ENCODE measurements around the gene NRG3.

DNA sequence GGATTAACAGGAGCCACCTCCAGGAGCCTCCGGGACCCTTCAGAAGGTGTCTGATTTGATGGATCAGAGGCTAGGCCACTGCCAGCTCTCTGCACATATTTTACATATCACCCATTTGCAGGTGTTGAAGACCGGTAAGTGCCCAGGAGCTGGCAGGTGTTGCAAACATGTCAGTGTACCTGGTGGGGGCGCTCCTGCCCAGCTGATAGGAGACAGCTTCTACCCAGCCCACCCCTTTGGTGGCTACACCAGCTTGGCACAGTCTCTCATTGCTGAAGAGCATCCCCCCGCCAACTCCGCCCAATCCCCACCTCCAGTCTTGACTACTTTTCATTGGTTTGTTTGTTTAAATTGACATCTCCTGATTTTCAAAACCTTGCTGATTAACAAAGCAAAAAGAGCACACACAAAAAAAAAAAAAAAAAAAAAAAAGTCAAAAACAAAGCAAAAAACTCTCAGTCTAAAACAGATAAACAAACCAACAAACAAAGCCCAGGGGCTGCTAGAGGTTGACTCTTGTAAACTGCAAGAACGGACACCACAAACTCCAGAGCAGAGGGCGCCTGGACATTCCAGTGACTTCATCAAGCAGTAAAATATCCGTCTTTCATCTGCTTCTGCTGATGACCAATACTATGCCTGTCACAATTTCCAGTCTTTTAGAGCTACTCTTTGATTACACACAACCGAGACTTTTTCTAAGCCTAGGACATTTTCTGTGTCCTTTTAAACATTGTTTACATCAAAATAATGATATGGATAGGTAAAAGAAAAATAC is 275.3 kb downstream of the NRG3 start:
- no peak for TF ChIP-seq POLR2AphosphoS5 (IDR thresholded peaks at IDR 0.05; ENCODE audit: borderline replicate concordance, low read depth, low read length)
- TF ChIP-seq FOXP2 (optimal IDR thresholded peaks at IDR 0.05; ENCODE audit: control extremely low read depth, extremely low read length, insufficient read depth): no peak

All from SK-N-MC (cell line).